ENCODE data around the gene MED1.

- TF ChIP-seq CTCF (IDR thresholded peaks at IDR 0.05) (no peak), TCF12 (IDR thresholded peaks at IDR 0.05) (no peak), MAX (IDR thresholded peaks at IDR 0.05; ENCODE audit: low read depth) (no peak), TEAD4 (IDR thresholded peaks at IDR 0.05; ENCODE audit: borderline replicate concordance, insufficient read depth) (no peak), RAD21 (IDR thresholded peaks at IDR 0.05; ENCODE audit: low read length) (no peak), RFX5 (IDR thresholded peaks at IDR 0.05; ENCODE audit: low read length) (no peak), ELF1 (IDR thresholded peaks at IDR 0.05) (no peak), ZBTB33 (IDR thresholded peaks at IDR 0.05; ENCODE audit: borderline replicate concordance, low read depth) (no peak), REST (IDR thresholded peaks at IDR 0.05; ENCODE audit: low read depth, low read length) (no peak), EZH2phosphoT487 (IDR thresholded peaks at IDR 0.05; ENCODE audit: borderline replicate concordance, low read depth) (no peak), USF2 (IDR thresholded peaks at IDR 0.05; ENCODE audit: borderline replicate concordance, low read depth, low read length) (no peak), YY1 (IDR thresholded peaks at IDR 0.05; ENCODE audit: low read depth) (no peak), CHD2 (IDR thresholded peaks at IDR 0.05; ENCODE audit: low read length, partially characterized antibody) (no peak)
These were observed 11.0 kb upstream of the MED1 start for GRCh38 chr17:39461926-39462569.

Data from SK-N-SH (cell line).